ENCODE measurements around the gene DLX3.

The DLX3 gene

GRCh38 chr17:50009282-50009681 lies 14.3 kb upstream of the DLX3 start:
- Histone ChIP-seq H3K27me3 (ENCODE audit: insufficient read depth, poor library complexity, severe bottlenecking) (no peaks in the 10 kb centered on the region), H3K4me3 (ENCODE audit: severe bottlenecking) (no peak overlapping the region), H3K36me3 (ENCODE audit: low read depth) (no peaks in the 10 kb centered on the region), H3K27ac (ENCODE audit: poor library complexity, severe bottlenecking) (no peak overlapping the region), H3K4me1 (ENCODE audit: insufficient read depth, poor library complexity, severe bottlenecking) (no peaks in the 10 kb centered on the region), H3K9me3 (ENCODE audit: severe bottlenecking) (peaks cover 11% of the 10 kb centered on the region)
- no peak for TF ChIP-seq CTCF (IDR thresholded peaks at IDR 0.05; ENCODE audit: poor library complexity, severe bottlenecking)
- ATAC-seq (ENCODE audit: low read depth) (no peak), DNase-seq (ENCODE audit: low spot score) (no peak)

- Histone ChIP-seq H3K36me3 (ENCODE audit: low read depth) (no peaks in the 10 kb centered on the region), H3K9me3 (ENCODE audit: severe bottlenecking) (no peaks in the 10 kb centered on the region), H3K4me1 (ENCODE audit: insufficient read depth, poor library complexity, severe bottlenecking) (no peaks in the 10 kb centered on the region), H3K27ac (ENCODE audit: poor library complexity, severe bottlenecking) (no peak overlapping the region), H3K27me3 (ENCODE audit: insufficient read depth, poor library complexity, severe bottlenecking) (no peaks in the 10 kb centered on the region), H3K4me3 (ENCODE audit: severe bottlenecking) (no peak overlapping the region)
- ATAC-seq (ENCODE audit: low read depth): no peak
- DNase-seq (ENCODE audit: low spot score): no peak
- TF ChIP-seq CTCF (IDR thresholded peaks at IDR 0.05; ENCODE audit: poor library complexity, severe bottlenecking): no peak
Observed at GRCh38 chr17:50003911-50004310, 8.9 kb upstream of the DLX3 start.

GRCh38 chr17:49998836-49999511 lies 4.0 kb upstream of the DLX3 start:
- Histone ChIP-seq H3K27me3 (ENCODE audit: insufficient read depth, poor library complexity, severe bottlenecking) (peaks cover 10% of the 10 kb centered on the region), H3K9me3 (ENCODE audit: severe bottlenecking) (no peaks in the 10 kb centered on the region), H3K4me1 (ENCODE audit: insufficient read depth, poor library complexity, severe bottlenecking) (peaks cover 6% of the 10 kb centered on the region), H3K36me3 (ENCODE audit: low read depth) (no peaks in the 10 kb centered on the region), H3K27ac (ENCODE audit: poor library complexity, severe bottlenecking) (no peak overlapping the region), H3K4me3 (ENCODE audit: severe bottlenecking) (no peak overlapping the region)
- ATAC-seq (ENCODE audit: low read depth) (no peak), DNase-seq (ENCODE audit: low spot score) (no peak)
- TF ChIP-seq CTCF (IDR thresholded peaks at IDR 0.05; ENCODE audit: poor library complexity, severe bottlenecking): no peak

GRCh38 chr17:49997773-49998703 lies 3.0 kb upstream of the DLX3 start:
- Histone ChIP-seq H3K27me3 (ENCODE audit: insufficient read depth, poor library complexity, severe bottlenecking) (peaks cover 10% of the 10 kb centered on the region), H3K27ac (ENCODE audit: poor library complexity, severe bottlenecking) (no peak overlapping the region), H3K9me3 (ENCODE audit: severe bottlenecking) (no peaks in the 10 kb centered on the region), H3K36me3 (ENCODE audit: low read depth) (no peaks in the 10 kb centered on the region), H3K4me1 (ENCODE audit: insufficient read depth, poor library complexity, severe bottlenecking) (peaks cover 7% of the 10 kb centered on the region), H3K4me3 (ENCODE audit: severe bottlenecking) (no peak overlapping the region)
- ATAC-seq (ENCODE audit: low read depth): peak; percentile 75
- no peak for DNase-seq (ENCODE audit: low spot score)
- TF ChIP-seq CTCF (IDR thresholded peaks at IDR 0.05; ENCODE audit: poor library complexity, severe bottlenecking): peak; percentile 93

Measured in RWPE2 (cell line).